Measurements from ENCODE around the gene WDFY3.

WDFY3 gene

GRCh38 chr4:84912741-84913140, 53.7 kb downstream of the WDFY3 start:
- DNase-seq (ENCODE audit: low read depth) = no peak

- DNase-seq (ENCODE audit: low read depth) = no peak
Observed at GRCh38 chr4:84908876-84909275, 57.6 kb downstream of the WDFY3 start.

GRCh38 chr4:84907145-84907544, 59.3 kb downstream of the WDFY3 start:
- no peak for DNase-seq (ENCODE audit: low read depth)

- no peak for DNase-seq (ENCODE audit: low read depth)
Observed at GRCh38 chr4:84905646-84906045, 60.8 kb downstream of the WDFY3 start.

- DNase-seq (ENCODE audit: low read depth) = no peak
Observed at GRCh38 chr4:84901740-84902281, 64.7 kb downstream of the WDFY3 start.

- no peak for DNase-seq (ENCODE audit: low read depth)
Observed at GRCh38 chr4:84901173-84901572, 65.3 kb downstream of the WDFY3 start.

- no peak for DNase-seq (ENCODE audit: low read depth)
Observed at GRCh38 chr4:84899616-84900015, 66.9 kb downstream of the WDFY3 start.

- no peak for DNase-seq (ENCODE audit: low read depth)
Observed at GRCh38 chr4:84897516-84897915, 69.0 kb downstream of the WDFY3 start.

GRCh38 chr4:84895283-84895682, 71.2 kb downstream of the WDFY3 start:
- DNase-seq (ENCODE audit: low read depth) = no peak

GRCh38 chr4:84894621-84895020, 71.9 kb downstream of the WDFY3 start:
- no peak for DNase-seq (ENCODE audit: low read depth)

GRCh38 chr4:84892950-84893349, 73.5 kb downstream of the WDFY3 start:
- DNase-seq (ENCODE audit: low read depth) = no peak

- peak; percentile 40 for DNase-seq (ENCODE audit: low read depth)
Observed at GRCh38 chr4:84887824-84888223, 78.7 kb downstream of the WDFY3 start.

GRCh38 chr4:84879651-84880200, 86.8 kb downstream of the WDFY3 start:
- DNase-seq (ENCODE audit: low read depth) = no peak

- DNase-seq (ENCODE audit: low read depth) = no peak
Observed at GRCh38 chr4:84878546-84878945, 87.9 kb downstream of the WDFY3 start.

- peak; percentile 28 for DNase-seq (ENCODE audit: low read depth)
Observed at GRCh38 chr4:84878090-84878489, 88.4 kb downstream of the WDFY3 start.

GRCh38 chr4:84877051-84877833, 89.2 kb downstream of the WDFY3 start:
- DNase-seq (ENCODE audit: low read depth) = no peak

- DNase-seq (ENCODE audit: low read depth) = no peak
Observed at GRCh38 chr4:84875636-84876371, 90.7 kb downstream of the WDFY3 start.

- no peak for DNase-seq (ENCODE audit: low read depth)
Observed at GRCh38 chr4:84874619-84875018, 91.9 kb downstream of the WDFY3 start.

- no peak for DNase-seq (ENCODE audit: low read depth)
Observed at GRCh38 chr4:84870398-84871163, 95.9 kb downstream of the WDFY3 start.

GRCh38 chr4:84866295-84866694, 100.2 kb downstream of the WDFY3 start:
- no peak for DNase-seq (ENCODE audit: low read depth)

GRCh38 chr4:84865600-84865999, 100.9 kb downstream of the WDFY3 start:
- no peak for DNase-seq (ENCODE audit: low read depth)

- no peak for DNase-seq (ENCODE audit: low read depth)
Observed at GRCh38 chr4:84862064-84862463, 104.4 kb downstream of the WDFY3 start.

Measured in stromal cell of bone marrow (primary cell).